ENCODE data around the gene PHF19. TPM values are rescaled to one million over a fixed set of nuclear protein-coding genes. Genes with fewer than 3 reads are reported as not detected.

PHF19 gene
- polyA plus RNA-seq, 3 donors, result 12.6 to 61.0 (median 12.7) TPM

DNA sequence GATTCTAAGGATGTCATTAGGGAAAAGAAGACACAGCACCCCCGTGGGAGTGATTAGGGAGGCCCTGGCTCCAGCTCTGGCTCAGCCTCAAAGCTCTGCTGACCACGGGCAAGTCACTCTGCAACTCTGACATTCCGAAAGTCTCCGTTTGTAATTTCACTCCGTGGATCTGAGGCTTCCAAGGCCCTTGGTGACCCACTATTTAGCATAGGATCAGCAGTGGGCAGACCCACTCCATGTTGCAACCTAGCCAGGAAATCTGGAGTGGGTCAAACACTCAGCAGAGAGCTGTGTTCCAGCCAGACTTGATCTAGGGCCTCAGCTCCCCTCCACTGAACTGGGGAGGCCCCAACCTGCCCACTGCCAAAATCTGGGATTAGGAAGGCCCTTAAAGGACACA lies 11.8 kb downstream of the PHF19 start:
- DNase-seq, result no peak
- Mint-ChIP-seq H3K9me3 (no peaks in the 10 kb centered on the region), H3K4me3 (no peak overlapping the region), H3K36me3 (peaks cover 58 to 68% of the 10 kb centered on the region in 2 donors), H3K4me1 (peaks cover 16% of the 10 kb centered on the region), H3K27ac (peak overlapping the region in 4 of 7 donors; percentile 56 to 91 (median 65)), H3K27me3 (ENCODE audit: low read depth in 3 of 3) (no peaks in the 10 kb centered on the region)
- WGBS (ENCODE audit: insufficient coverage), result 95% methylated on average over 5 of the region's 5 CpGs
- no peak overlapping the region for H3K9ac ChIP-seq (ENCODE audit: insufficient read depth, low read length, poor library complexity, severe bottlenecking)
- no peaks in the 10 kb centered on the region for H4K20me1 ChIP-seq (ENCODE audit: insufficient read depth, low read length)
- peaks cover 57 to 66% of the 10 kb centered on the region in 2 donors for H3K36me3 ChIP-seq (replicated peaks in 1 of 2; ENCODE audit: control insufficient read depth in 1 of 2, insufficient read depth in 2 of 2, low read length in 2 of 2)
- H3K9me3 ChIP-seq (replicated peaks in 1 of 2; ENCODE audit: control insufficient read depth in 1 of 2, insufficient read depth in 1 of 2, low read length in 2 of 2), result no peaks in the 10 kb centered on the region
- no peaks in the 10 kb centered on the region for H3K27me3 ChIP-seq (ENCODE audit: control insufficient read depth in 2 of 2, insufficient read depth in 2 of 2, low read length in 2 of 2)
- H3K4me1 ChIP-seq (ENCODE audit: control insufficient read depth in 1 of 2, insufficient read depth in 2 of 2, low read length in 2 of 2), result peaks cover 21 to 24% of the 10 kb centered on the region in 2 donors
- TF ChIP-seq, protein P1, sequence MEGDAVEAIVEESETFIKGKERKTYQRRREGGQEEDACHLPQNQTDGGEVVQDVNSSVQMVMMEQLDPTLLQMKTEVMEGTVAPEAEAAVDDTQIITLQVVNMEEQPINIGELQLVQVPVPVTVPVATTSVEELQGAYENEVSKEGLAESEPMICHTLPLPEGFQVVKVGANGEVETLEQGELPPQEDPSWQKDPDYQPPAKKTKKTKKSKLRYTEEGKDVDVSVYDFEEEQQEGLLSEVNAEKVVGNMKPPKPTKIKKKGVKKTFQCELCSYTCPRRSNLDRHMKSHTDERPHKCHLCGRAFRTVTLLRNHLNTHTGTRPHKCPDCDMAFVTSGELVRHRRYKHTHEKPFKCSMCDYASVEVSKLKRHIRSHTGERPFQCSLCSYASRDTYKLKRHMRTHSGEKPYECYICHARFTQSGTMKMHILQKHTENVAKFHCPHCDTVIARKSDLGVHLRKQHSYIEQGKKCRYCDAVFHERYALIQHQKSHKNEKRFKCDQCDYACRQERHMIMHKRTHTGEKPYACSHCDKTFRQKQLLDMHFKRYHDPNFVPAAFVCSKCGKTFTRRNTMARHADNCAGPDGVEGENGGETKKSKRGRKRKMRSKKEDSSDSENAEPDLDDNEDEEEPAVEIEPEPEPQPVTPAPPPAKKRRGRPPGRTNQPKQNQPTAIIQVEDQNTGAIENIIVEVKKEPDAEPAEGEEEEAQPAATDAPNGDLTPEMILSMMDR (IDR thresholded peaks at IDR 0.05), result no peak
- peaks cover 37% of the 10 kb centered on the region for H3K79me2 ChIP-seq (ENCODE audit: insufficient read depth, low read length)
- intact Hi-C loops (cut with micrococcal nuclease), result no loop called here
- H3K4me2 ChIP-seq (replicated peaks; ENCODE audit: extremely low read depth, low read length, poor library complexity, severe bottlenecking), result no peak overlapping the region
- H3K27ac ChIP-seq (ENCODE audit: low read depth in 1 of 2, low read length in 2 of 2), result peak overlapping the region in 1 of 2 donors; percentile 84
- no peak overlapping the region for H3K4me3 ChIP-seq (replicated peaks in 1 of 3; ENCODE audit: low read depth in 2 of 3, low read length in 3 of 3)
- H2AFZ ChIP-seq (ENCODE audit: insufficient read depth, low read depth, low read length, poor library complexity, severe bottlenecking), result no peak overlapping the region

DNA sequence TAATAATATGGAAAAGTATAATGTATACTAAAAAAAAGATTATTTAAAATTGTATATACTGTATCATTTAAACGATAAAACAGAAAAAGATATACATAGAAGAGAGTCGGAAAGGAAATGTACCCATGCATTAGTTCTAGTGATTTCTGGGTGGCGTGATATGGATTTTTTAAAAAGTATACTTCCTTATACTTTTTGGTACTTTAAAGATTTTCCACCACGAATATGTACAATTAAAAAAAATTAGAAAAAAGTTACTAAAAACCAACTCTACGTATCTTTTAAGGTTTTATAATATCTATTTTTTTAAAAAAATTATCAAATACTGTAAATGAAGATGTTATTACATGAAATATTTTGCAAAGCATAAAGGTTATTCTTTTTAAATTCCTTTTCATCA lies 12.3 kb downstream of the PHF19 start:
- DNase-seq, result no peak
- TF ChIP-seq, protein P1 (IDR thresholded peaks at IDR 0.05), result no peak
- Histone ChIP-seq H3K4me1 (ENCODE audit: control insufficient read depth in 1 of 2, insufficient read depth in 2 of 2, low read length in 2 of 2) (peaks cover 16 to 20% of the 10 kb centered on the region in 2 donors), H3K27me3 (ENCODE audit: control insufficient read depth in 2 of 2, insufficient read depth in 2 of 2, low read length in 2 of 2) (no peaks in the 10 kb centered on the region), H3K4me2 (replicated peaks; ENCODE audit: extremely low read depth, low read length, poor library complexity, severe bottlenecking) (no peak overlapping the region), H3K27ac (ENCODE audit: low read depth in 1 of 2, low read length in 2 of 2) (no peak overlapping the region), H3K9me3 (replicated peaks in 1 of 2; ENCODE audit: control insufficient read depth in 1 of 2, insufficient read depth in 1 of 2, low read length in 2 of 2) (no peaks in the 10 kb centered on the region), H3K79me2 (ENCODE audit: insufficient read depth, low read length) (peaks cover 37% of the 10 kb centered on the region), H3K36me3 (replicated peaks in 1 of 2; ENCODE audit: control insufficient read depth in 1 of 2, insufficient read depth in 2 of 2, low read length in 2 of 2) (peaks cover 61 to 71% of the 10 kb centered on the region in 2 donors), H3K4me3 (replicated peaks in 1 of 3; ENCODE audit: low read depth in 2 of 3, low read length in 3 of 3) (no peak overlapping the region), H3K9ac (ENCODE audit: insufficient read depth, low read length, poor library complexity, severe bottlenecking) (no peak overlapping the region), H2AFZ (ENCODE audit: insufficient read depth, low read depth, low read length, poor library complexity, severe bottlenecking) (no peak overlapping the region), H4K20me1 (ENCODE audit: insufficient read depth, low read length) (no peaks in the 10 kb centered on the region)
- Mint-ChIP-seq H3K4me3 (no peak overlapping the region), H3K27ac (peak overlapping the region in 2 of 7 donors; percentile 42 to 68), H3K4me1 (peaks cover 11% of the 10 kb centered on the region), H3K27me3 (ENCODE audit: low read depth in 3 of 3) (peaks cover 0 to 2% (median 0%) of the 10 kb centered on the region in 3 donors), H3K9me3 (no peaks in the 10 kb centered on the region), H3K36me3 (peaks cover 62 to 70% of the 10 kb centered on the region in 2 donors)
- WGBS (ENCODE audit: insufficient coverage), result no CpG with 5 or more reads among the region's 5 CpGs
- intact Hi-C loops (cut with micrococcal nuclease), result no loop called here
